ENCODE data around the gene PHF2.

Gene PHF2

DNA sequence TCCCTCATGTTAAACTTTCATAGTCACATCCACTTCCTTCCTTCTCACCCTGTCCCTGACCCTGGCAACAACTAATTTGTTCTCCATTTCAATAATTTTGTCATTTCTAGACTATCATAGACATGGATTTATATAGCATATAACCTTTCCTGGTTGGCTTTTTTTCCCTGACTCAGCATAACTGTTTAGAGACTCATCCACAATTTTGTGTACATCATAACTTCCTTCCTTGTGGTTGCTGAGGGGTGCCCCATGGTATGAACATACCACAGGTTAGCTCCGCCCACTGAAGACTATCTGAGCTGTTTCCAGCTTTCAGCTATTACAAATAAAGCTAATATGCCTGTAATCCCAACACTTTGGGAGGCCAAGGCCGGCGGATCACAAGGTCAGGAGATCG, 137.3 kb downstream of the PHF2 start:
- DNase-seq: no peak

- no peak for DNase-seq
Measured at GRCh38 chr9:93721417-93721965, 145.1 kb downstream of the PHF2 start.

DNA sequence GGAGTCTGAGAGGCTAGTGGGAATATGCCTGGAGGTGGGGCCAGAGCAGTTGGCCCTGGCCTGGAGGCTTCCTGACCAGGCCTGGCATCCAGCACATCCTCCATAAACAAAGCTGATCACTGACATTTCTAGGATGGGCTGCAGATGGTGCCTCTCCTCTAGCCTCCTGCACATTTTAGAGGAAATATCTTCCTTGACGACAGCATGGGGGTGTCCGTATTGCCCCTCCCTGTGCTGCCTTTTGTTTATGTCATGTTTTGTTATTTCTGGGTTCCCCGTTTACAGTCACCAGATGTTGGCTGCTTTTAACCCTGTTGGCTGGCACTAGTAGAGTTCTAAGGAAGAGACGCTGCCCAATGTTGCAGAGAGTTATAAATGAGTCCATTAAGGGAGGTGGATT, 148.5 kb downstream of the PHF2 start:
- DNase-seq: no peak

DNA sequence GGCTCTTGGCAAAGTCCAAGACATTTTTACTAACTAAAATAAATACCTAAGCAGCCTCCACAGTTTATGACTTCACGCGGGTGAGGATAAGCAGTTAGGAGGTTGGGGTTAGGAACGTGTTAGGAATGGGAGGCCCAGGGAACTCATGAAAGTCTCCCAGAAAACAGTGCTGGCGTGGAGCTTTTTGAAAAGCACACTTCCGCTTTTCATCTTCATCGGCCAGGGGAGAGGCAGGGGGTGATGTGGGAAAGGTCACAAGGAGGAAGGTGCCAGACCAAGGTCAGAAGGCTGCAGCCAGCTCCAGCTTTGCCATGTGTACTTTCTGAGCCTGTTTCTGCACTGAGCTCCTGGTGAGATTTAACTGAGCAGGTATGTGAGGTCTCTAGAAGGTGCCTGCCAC, 149.0 kb downstream of the PHF2 start:
- DNase-seq: no peak

DNA sequence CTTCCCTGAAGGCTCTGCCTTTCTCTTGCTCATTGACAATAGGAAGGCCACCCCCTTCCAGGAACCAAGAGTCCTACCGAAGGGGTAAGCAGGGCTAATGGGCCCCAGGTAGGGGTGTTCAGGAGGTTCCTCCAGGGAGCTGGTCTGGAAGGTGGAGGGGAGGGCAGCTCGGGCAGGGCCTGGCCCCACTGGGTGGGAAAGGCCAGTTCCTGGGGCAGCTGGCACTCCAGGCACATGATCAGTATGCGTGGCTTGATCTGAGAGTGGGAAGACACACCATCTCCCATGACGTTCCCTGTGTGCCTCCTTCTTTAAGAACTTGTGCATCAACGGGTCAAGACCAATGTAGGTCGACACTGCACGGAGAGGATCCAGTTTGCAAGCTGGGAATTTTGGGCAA, 149.8 kb downstream of the PHF2 start:
- no peak for DNase-seq
